HCT116 (cell line): Measurements from ENCODE around the gene POP5. TPM values are rescaled to one million over a fixed set of nuclear protein-coding genes. Genes with fewer than 3 reads are reported as not detected.

Experiments
- ATAC-seq: fragments of 200-7000 bp; cut with Tn5 transposase; 2 replicates; pipeline ENCODE4 v1.9.1; 2020; ENCODE audit warnings: mild to moderate bottlenecking, moderate library complexity
- BruUV-seq: library from RNA; stranded (reverse); fragments of 400-500 nt; replicated peaks from 2 replicates; lab custom pipeline; 2021; lab: Mats Ljungman, UMichigan
- CTCF ChIA-PET: fragments of 300-600 bp; sonication (Branson Sonifier 250); formaldehyde crosslinking; loops from one replicate; lab custom pipeline; 2021; ENCODE audit warnings: antibody characterized with exemption; lab: Charles Lee
- POLR2A ChIA-PET: fragments of 300-600, 350-600 bp; sonication (Branson Sonifier 250); formaldehyde crosslinking; loops from one replicate; lab custom pipeline; 2021; ENCODE audit warnings: antibody characterized with exemption; lab: Charles Lee
- RAD21 ChIA-PET, 2 experiments: fragments of 300-600 bp; sonication (Branson Sonifier 250); formaldehyde crosslinking; loops; one replicate each; lab custom pipeline; 2023; ENCODE audit warnings: low total read pairs in 2 of 2; ENCODE audit not compliant: uncharacterized antibody in 2 of 2, unreplicated experiment in 2 of 2, low non-redundant PET in 1 of 2; lab: Charles Lee
- DNase-seq: peaks from one replicate; pipeline ENCODE4 v3.0.0-alpha.2; 2010; ENCODE audit warnings: low read depth, low spot score
- H2AFZ ChIP-seq: fragments of 200-600 bp; shearing (Covaris generic), sonication (generic); 2 replicates; pipeline ENCODE4 v1.6.1; 2017; ENCODE audit warnings: low read depth, mixed run types, mixed read lengths, antibody characterized with exemption, low read length; ENCODE audit not compliant: poor library complexity, severe bottlenecking
- H3K27ac ChIP-seq: 2 replicates; pipeline ENCODE4 v1.5.1; 2012; ENCODE audit warnings: low read depth, low read length
- H3K27me3 ChIP-seq: fragments of 200-600 bp; sonication (generic); 2 replicates; pipeline ENCODE4 v1.6.1; 2016; ENCODE audit warnings: mixed run types, low read length, mixed read lengths; ENCODE audit not compliant: insufficient read depth
- H3K36me3 ChIP-seq, 2 experiments: fragments of 200-500 bp in 1 of 2; fragments of 200-600 bp in 1 of 2; sonication (Bioruptor generic) in 1 of 2; sonication (generic) in 1 of 2; 2 replicates each; pipeline versions ENCODE4 v1.5.1 to v1.6.1; 2014 to 2016; ENCODE audit warnings: low read length in 2 of 2, inconsistent platforms in 1 of 2, mixed read lengths in 1 of 2, mixed run types in 1 of 2; ENCODE audit not compliant: insufficient read depth in 2 of 2, control insufficient read depth in 1 of 2
- H3K4me1 ChIP-seq, 2 experiments: fragments of 200-600 bp in 1 of 2; sonication (generic) in 1 of 2; 2 replicates each; pipeline versions ENCODE4 v1.5.1 to v1.6.1; 2012 to 2017; ENCODE audit warnings: low read length in 2 of 2, inconsistent platforms in 1 of 2, mild to moderate bottlenecking in 1 of 2, mixed read lengths in 1 of 2, mixed run types in 1 of 2, moderate library complexity in 1 of 2; ENCODE audit not compliant: insufficient read depth in 2 of 2, control insufficient read depth in 1 of 2
- H3K4me2 ChIP-seq: fragments of 200-600 bp; sonication (generic); 2 replicates; pipeline ENCODE4 v1.6.1; 2017; ENCODE audit warnings: mixed run types, low read length, mixed read lengths
- H3K4me3 ChIP-seq, 2 experiments: fragments of 200-600 bp in 1 of 2; sonication (generic) in 1 of 2; replicated peaks in 1 of 2; 2 replicates each; pipeline ENCODE4 v1.5.1; 2011 to 2016; ENCODE audit warnings: low read length in 2 of 2, control low read depth in 1 of 2, low read depth in 1 of 2, mild to moderate bottlenecking in 1 of 2, mixed read lengths in 1 of 2, mixed run types in 1 of 2
- H3K79me2 ChIP-seq: fragments of 200-600 bp; sonication (generic); 2 replicates; pipeline ENCODE4 v1.6.1; 2017; ENCODE audit warnings: mild to moderate bottlenecking, mixed run types, low read length, moderate library complexity, mixed read lengths; ENCODE audit not compliant: insufficient read depth
- H3K9ac ChIP-seq: fragments of 200-600 bp; sonication (generic); 2 replicates; pipeline ENCODE4 v1.6.1; 2016; ENCODE audit warnings: low read length, mixed read lengths
- H3K9me2 ChIP-seq: fragments of 200-600 bp; sonication (generic), shearing (Covaris generic); 2 replicates; pipeline ENCODE4 v1.6.1; 2017; ENCODE audit warnings: mixed run types, mild to moderate bottlenecking, moderate library complexity; ENCODE audit not compliant: insufficient read depth
- H3K9me3 ChIP-seq, 2 experiments: fragments of 200-500 bp in 1 of 2; fragments of 200-600 bp in 1 of 2; sonication (Bioruptor generic) in 1 of 2; sonication (generic) in 1 of 2; 2 replicates each; pipeline ENCODE4 v1.6.1; 2014 to 2017; ENCODE audit warnings: low read length in 2 of 2, mixed read lengths in 2 of 2, inconsistent platforms in 1 of 2, low read depth in 1 of 2, mild to moderate bottlenecking in 1 of 2, mixed run types in 1 of 2, moderate library complexity in 1 of 2; ENCODE audit not compliant: control insufficient read depth in 1 of 2, insufficient read depth in 1 of 2
- H4K20me1 ChIP-seq: fragments of 200-600 bp; sonication (generic), shearing (Covaris generic); 2 replicates; pipeline ENCODE4 v1.6.1; 2017; ENCODE audit warnings: mixed run types, mild to moderate bottlenecking, moderate library complexity; ENCODE audit not compliant: insufficient read depth
- CBX3 ChIP-seq: IDR thresholded peaks from 2 replicates; pipeline ENCODE4 v1.6.1; 2012; ENCODE audit warnings: low read depth
- CEBPB ChIP-seq: IDR thresholded peaks from 2 replicates; pipeline ENCODE4 v1.6.1; 2012; ENCODE audit warnings: low read depth
- EGR1 ChIP-seq: IDR thresholded peaks from 2 replicates; pipeline ENCODE4 v1.6.1; 2012; ENCODE audit warnings: low read depth
- ELF1 ChIP-seq: IDR thresholded peaks from 2 replicates; pipeline ENCODE4 v1.6.1; 2012; ENCODE audit warnings: low read depth, borderline replicate concordance
- EZH2 ChIP-seq: fragments of 200-600 bp; sonication (generic); IDR thresholded peaks from 2 replicates; pipeline ENCODE4 v1.6.1; 2017; ENCODE audit warnings: antibody characterized with exemption, mixed run types
- EZH2phosphoT487 ChIP-seq: fragments of 200-600 bp; IDR thresholded peaks from 2 replicates; pipeline ENCODE4 v1.6.1; 2018; ENCODE audit warnings: antibody characterized with exemption, borderline replicate concordance
- FOSL1 ChIP-seq: IDR thresholded peaks from 2 replicates; pipeline ENCODE4 v1.6.1; 2012; ENCODE audit warnings: low read depth
- JUND ChIP-seq: IDR thresholded peaks from 2 replicates; pipeline ENCODE4 v1.6.1; 2012
- POLR2A ChIP-seq: IDR thresholded peaks from 2 replicates; pipeline ENCODE4 v1.7.0; 2011; ENCODE audit warnings: borderline replicate concordance; ENCODE audit not compliant: insufficient read depth, insufficient read length; ENCODE audit errors: extremely low read depth
- POLR2AphosphoS5 ChIP-seq: IDR thresholded peaks from 2 replicates; pipeline ENCODE4 v1.6.1; 2011; ENCODE audit warnings: mild to moderate bottlenecking, low read depth, low read length, moderate library complexity
- RAD21 ChIP-seq: IDR thresholded peaks from 2 replicates; pipeline ENCODE4 v1.6.1; 2012; ENCODE audit warnings: low read depth, mild to moderate bottlenecking
- REST ChIP-seq: IDR thresholded peaks from 2 replicates; pipeline ENCODE4 v1.6.1; 2012; ENCODE audit warnings: low read depth
- SP1 ChIP-seq: IDR thresholded peaks from 2 replicates; pipeline ENCODE4 v1.6.1; 2012; ENCODE audit warnings: low read depth
- SRF ChIP-seq: IDR thresholded peaks from 2 replicates; pipeline ENCODE4 v1.6.1; 2012; ENCODE audit warnings: low read depth
- TCF7L2 ChIP-seq: IDR thresholded peaks from 2 replicates; pipeline ENCODE4 v1.7.0; 2011; ENCODE audit warnings: borderline replicate concordance, inconsistent platforms; ENCODE audit not compliant: insufficient read depth, insufficient read length; ENCODE audit errors: extremely low read depth
- YY1 ChIP-seq: IDR thresholded peaks from 2 replicates; pipeline ENCODE4 v1.6.1; 2011; ENCODE audit warnings: low read length, low read depth, moderate library complexity, mild to moderate bottlenecking; ENCODE audit not compliant: insufficient replicate concordance; ENCODE audit errors: extremely low read depth
- ZBTB33 ChIP-seq: IDR thresholded peaks from 2 replicates; pipeline ENCODE4 v1.6.1; 2011; ENCODE audit warnings: mild to moderate bottlenecking, low read length, moderate library complexity; ENCODE audit not compliant: insufficient replicate concordance; ENCODE audit errors: extremely low read depth
- ZFX ChIP-seq: fragments of 450-650 bp; IDR thresholded peaks from 2 replicates; pipeline ENCODE4 v1.6.1; 2017
- intact Hi-C: fragments of 100-400 bp; cut with micrococcal nuclease; formaldehyde crosslinking; loops from 2 replicates; pipeline ENCODE4 v1.10.0; 2022
- total RNA-seq: library from RNA; stranded (reverse); gene quantifications from one replicate; pipeline ENCODE4 v1.2.1, GENCODE V29; 2021; ENCODE audit not compliant: unreplicated experiment
- TF ChIP-seq, protein P1 (sequence below): IDR thresholded peaks from 2 replicates; pipeline ENCODE4 v1.6.1; 2012
- TF ChIP-seq, protein P2 (sequence below): IDR thresholded peaks from 2 replicates; pipeline ENCODE4 v1.6.1; 2012

The POP5 gene
- total RNA-seq, 1 experiment from 2014 or later: 66.9 TPM

GRCh38 chr12:120597861-120598260, 16.7 kb upstream of the POP5 start:
- no peaks in the 10 kb centered on the region for H3K27me3 ChIP-seq
- DNase-seq: no peak
- H3K79me2 ChIP-seq: no peaks in the 10 kb centered on the region
- H3K9me2 ChIP-seq: no peaks in the 10 kb centered on the region
- H3K36me3 ChIP-seq: no peaks in the 10 kb centered on the region
- H4K20me1 ChIP-seq: no peaks in the 10 kb centered on the region
- H2AFZ ChIP-seq: no peak overlapping the region
- H3K9me3 ChIP-seq: no peaks in the 10 kb centered on the region
- no peak overlapping the region for H3K4me3 ChIP-seq
- CTCF ChIA-PET: no interaction called here
- H3K27ac ChIP-seq: no peak overlapping the region
- BruUV-seq: no TSS peak
- RAD21 ChIA-PET: no interaction called here
- intact Hi-C loops: no loop called here
- no peak for ATAC-seq
- TF ChIP-seq CBX3: no peak
- no peak for TF ChIP-seq TCF7L2
- no peak for TF ChIP-seq POLR2AphosphoS5
- TF ChIP-seq RAD21: no peak
- no peak for TF ChIP-seq POLR2A
- TF ChIP-seq, protein P1, sequence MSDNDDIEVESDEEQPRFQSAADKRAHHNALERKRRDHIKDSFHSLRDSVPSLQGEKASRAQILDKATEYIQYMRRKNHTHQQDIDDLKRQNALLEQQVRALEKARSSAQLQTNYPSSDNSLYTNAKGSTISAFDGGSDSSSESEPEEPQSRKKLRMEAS: no peak
- no peak for TF ChIP-seq SRF
- TF ChIP-seq CEBPB: no peak
- TF ChIP-seq FOSL1: no peak
- TF ChIP-seq ZBTB33: no peak
- TF ChIP-seq SP1: no peak
- TF ChIP-seq REST: no peak
- TF ChIP-seq ZFX: no peak
- no peak for TF ChIP-seq EZH2phosphoT487
- no peak for TF ChIP-seq ELF1
- TF ChIP-seq, protein P2, sequence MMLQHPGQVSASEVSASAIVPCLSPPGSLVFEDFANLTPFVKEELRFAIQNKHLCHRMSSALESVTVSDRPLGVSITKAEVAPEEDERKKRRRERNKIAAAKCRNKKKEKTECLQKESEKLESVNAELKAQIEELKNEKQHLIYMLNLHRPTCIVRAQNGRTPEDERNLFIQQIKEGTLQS: no peak
- no peak for TF ChIP-seq YY1
- TF ChIP-seq EGR1: no peak
- no peak for TF ChIP-seq EZH2
- TF ChIP-seq JUND: no peak
- TF ChIP-seq, all 23 proteins: peak for 0
- POLR2A ChIA-PET: no interaction called here
- Histone ChIP-seq H3K4me2 (no peak overlapping the region), H3K9ac (no peak overlapping the region), H3K4me1 (peaks cover 5 to 10% of the 10 kb centered on the region in 2 experiments)
